ENCODE results near the gene LGI4. TPM values are rescaled to one million over a fixed set of nuclear protein-coding genes. Genes with fewer than 3 reads are reported as not detected.

The LGI4 gene
- total and polyA plus RNA-seq, 8 donors: 3.1 to 40.0 (median 13.4) TPM

DNA sequence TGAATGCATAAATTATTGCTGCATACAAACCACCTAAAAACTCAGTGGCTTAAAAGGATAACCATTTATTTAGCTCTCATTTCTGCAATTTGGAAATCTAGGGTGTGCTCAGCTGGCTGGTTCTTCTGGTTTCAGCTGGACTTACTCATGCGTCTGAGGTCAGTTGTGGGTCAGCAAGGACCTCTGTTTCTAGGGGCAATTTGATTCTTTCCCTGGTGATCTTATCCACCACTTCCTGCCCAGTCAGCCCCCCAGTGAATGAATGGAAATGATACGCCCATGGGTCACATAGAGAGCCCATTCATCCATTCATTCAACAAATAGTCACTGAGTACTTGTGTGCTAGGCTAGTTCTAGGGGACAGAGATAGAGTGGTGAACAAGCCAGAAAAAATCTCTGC lies 29.6 kb upstream of the LGI4 start:
- intact Hi-C loops (cut with DNase I; ENCODE audit: low total_unique reads): no loop called here
- TF ChIP-seq CTCF (IDR thresholded peaks at IDR 0.05) (no peak), POLR2A (IDR thresholded peaks at IDR 0.05) (no peak), EP300 (IDR thresholded peaks at IDR 0.05) (no peak), POLR2AphosphoS5 (IDR thresholded peaks at IDR 0.05) (no peak)

DNA sequence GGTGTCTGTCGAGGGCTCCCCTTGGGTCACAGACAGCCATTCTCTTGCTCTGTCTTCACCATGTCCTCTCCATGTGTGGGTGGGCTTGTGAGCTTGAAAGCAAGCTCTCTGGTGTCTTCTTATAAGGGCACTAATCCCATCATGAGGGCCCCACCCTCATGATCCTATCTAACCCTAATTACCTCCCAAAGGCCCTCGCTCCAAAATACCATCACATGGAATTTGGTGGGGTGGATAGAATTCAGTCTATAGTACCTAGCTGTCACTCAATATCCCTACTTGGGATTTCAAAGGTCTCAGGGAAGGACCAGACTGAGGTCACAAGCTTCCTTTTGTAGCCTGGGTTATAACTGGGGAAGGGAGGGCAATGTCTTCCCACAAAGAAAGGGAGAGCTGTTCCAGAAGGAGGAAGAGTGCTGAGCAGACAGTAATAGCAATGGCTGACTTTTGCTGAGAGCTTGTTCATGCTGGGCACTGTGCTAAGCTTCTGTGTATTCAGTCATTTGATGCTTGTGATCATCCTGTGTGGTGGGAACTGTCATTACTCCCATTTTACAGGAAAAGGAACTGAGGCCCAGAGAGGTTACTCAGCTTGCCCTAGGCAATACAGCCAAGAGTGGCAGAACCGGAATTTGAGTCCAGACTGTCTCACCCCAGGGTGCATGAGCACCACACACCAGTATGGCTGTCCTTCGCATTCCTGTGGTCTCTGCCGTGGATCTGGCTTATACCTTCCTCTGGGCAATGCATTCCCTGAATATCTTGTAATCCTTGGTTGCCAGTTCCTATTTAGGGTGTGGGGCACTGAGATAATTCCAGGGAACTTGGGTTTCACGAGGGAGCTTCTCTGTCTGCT lies 27.8 kb upstream of the LGI4 start:
- peaks cover 0 to 7% (median 0%) of the 10 kb centered on the region in 4 donors for H3K4me1 ChIP-seq
- no peak for DNase-seq
- no peak overlapping the region for H3K4me3 ChIP-seq
- no peak for TF ChIP-seq POLR2A (IDR thresholded peaks at IDR 0.05)
- TF ChIP-seq POLR2AphosphoS5 (IDR thresholded peaks at IDR 0.05): no peak
- no peak for TF ChIP-seq CTCF (IDR thresholded peaks at IDR 0.05)
- TF ChIP-seq EP300 (IDR thresholded peaks at IDR 0.05): no peak
- no peaks in the 10 kb centered on the region for H3K27me3 ChIP-seq
- peaks cover 34 to 96% (median 93%) of the 10 kb centered on the region in 4 donors for H3K36me3 ChIP-seq
- peaks cover 14 to 51% (median 37%) of the 10 kb centered on the region in 4 donors for H3K9me3 ChIP-seq
- H3K27ac ChIP-seq: no peak overlapping the region
- intact Hi-C loops (cut with DNase I; ENCODE audit: low total_unique reads): no loop called here
- 86 to 95% (median 92%) methylated on average over 6 of the region's 6 CpGs for WGBS, 5 donors

More for the DNA sequence above, 29.6 kb upstream of the LGI4 start:
- WGBS, 5 donors: 41 to 97% (median 80%) methylated on average over 2 of the region's 2 CpGs
- Histone ChIP-seq H3K36me3 (peaks cover 28 to 85% (median 83%) of the 10 kb centered on the region in 4 donors), H3K4me3 (no peak overlapping the region), H3K4me1 (peaks cover 0 to 7% (median 0%) of the 10 kb centered on the region in 4 donors), H3K9me3 (peaks cover 14 to 51% (median 37%) of the 10 kb centered on the region in 4 donors), H3K27ac (no peak overlapping the region), H3K27me3 (no peaks in the 10 kb centered on the region)
- no peak for DNase-seq

GRCh38 chr19:35161434-35161743 lies 26.5 kb upstream of the LGI4 start:
- peaks cover 27 to 92% (median 90%) of the 10 kb centered on the region in 4 donors for H3K36me3 ChIP-seq
- H3K4me1 ChIP-seq: no peaks in the 10 kb centered on the region
- intact Hi-C loops (cut with DNase I; ENCODE audit: low total_unique reads): no loop called here
- DNase-seq: no peak
- H3K27me3 ChIP-seq: peaks cover 0 to 5% (median 0%) of the 10 kb centered on the region in 3 donors
- H3K9me3 ChIP-seq: peaks cover 14 to 44% (median 30%) of the 10 kb centered on the region in 4 donors
- TF ChIP-seq POLR2AphosphoS5 (IDR thresholded peaks at IDR 0.05) (no peak), CTCF (IDR thresholded peaks at IDR 0.05) (no peak), EP300 (IDR thresholded peaks at IDR 0.05) (no peak), POLR2A (IDR thresholded peaks at IDR 0.05) (no peak)
- H3K27ac ChIP-seq: no peak overlapping the region
- 93 to 98% (median 93%) methylated on average over 2 of the region's 2 CpGs for WGBS, 5 donors
- H3K4me3 ChIP-seq: no peak overlapping the region

- no peak for TF ChIP-seq CTCF (IDR thresholded peaks at IDR 0.05)
- DNase-seq: no peak
- 86 to 93% (median 92%) methylated on average over 9 of the region's 9 CpGs for WGBS, 5 donors
- Histone ChIP-seq H3K36me3 (peaks cover 23 to 86% (median 84%) of the 10 kb centered on the region in 4 donors), H3K4me1 (peaks cover 0 to 6% (median 3%) of the 10 kb centered on the region in 4 donors), H3K9me3 (peaks cover 14 to 38% (median 25%) of the 10 kb centered on the region in 4 donors), H3K4me3 (no peak overlapping the region), H3K27me3 (peaks cover 0 to 11% (median 0%) of the 10 kb centered on the region in 3 donors), H3K27ac (no peak overlapping the region)
- intact Hi-C loops (cut with DNase I; ENCODE audit: low total_unique reads): no loop called here
Observed at GRCh38 chr19:35160629-35161433, 26.0 kb upstream of the LGI4 start.
